BLaER1 treated with 17β-estradiol and CSF1 and Interleukin-3, amounts not matched to agents 10 nM and 100 nM (cell line): Measurements from ENCODE around the gene PLEKHA5.
"Not testable (repeated sequence)": the region's sequence is repeated elsewhere in the genome, so short reads cannot be mapped to it uniquely, and the experiment has no call there.

ENCODE experiments used
- H3K27ac ChIP-seq, 11 experiments: shearing (Covaris generic); formaldehyde crosslinking; 2 replicates each; pipeline ENCODE4 v1.8.1; 2022
- H3K27me3 ChIP-seq, 11 experiments: shearing (Covaris generic); formaldehyde crosslinking; 2 replicates each; pipeline ENCODE4 v1.8.1; 2022
- H3K36me3 ChIP-seq, 11 experiments: shearing (Covaris generic); formaldehyde crosslinking; 2 replicates each; pipeline ENCODE4 v1.8.1; 2022
- H3K4me1 ChIP-seq, 10 experiments: shearing (Covaris generic); formaldehyde crosslinking; 2 replicates each; pipeline ENCODE4 v1.8.1; 2022
- H3K4me2 ChIP-seq, 11 experiments: shearing (Covaris generic); formaldehyde crosslinking; 2 replicates each; pipeline ENCODE4 v1.8.1; 2022
- H3K4me3 ChIP-seq, 10 experiments: shearing (Covaris generic); formaldehyde crosslinking; 2 replicates each; pipeline ENCODE4 v1.8.1; 2022
- H3K9ac ChIP-seq, 11 experiments: shearing (Covaris generic); formaldehyde crosslinking; 2 replicates each; pipeline ENCODE4 v1.8.1; 2022
- H3K9me3 ChIP-seq, 11 experiments: shearing (Covaris generic); formaldehyde crosslinking; replicated peaks in 1 of 11; 2 replicates each; pipeline ENCODE4 v1.8.1; 2022
- H4K20me1 ChIP-seq, 11 experiments: shearing (Covaris generic); formaldehyde crosslinking; 2 replicates each; pipeline ENCODE4 v1.8.1; 2022
- Cebpa-rat ChIP-seq, 11 experiments: shearing (Covaris generic); IDR thresholded peaks; 2 replicates each; pipeline ENCODE4 v1.8.1; 2022

The PLEKHA5 gene

DNA sequence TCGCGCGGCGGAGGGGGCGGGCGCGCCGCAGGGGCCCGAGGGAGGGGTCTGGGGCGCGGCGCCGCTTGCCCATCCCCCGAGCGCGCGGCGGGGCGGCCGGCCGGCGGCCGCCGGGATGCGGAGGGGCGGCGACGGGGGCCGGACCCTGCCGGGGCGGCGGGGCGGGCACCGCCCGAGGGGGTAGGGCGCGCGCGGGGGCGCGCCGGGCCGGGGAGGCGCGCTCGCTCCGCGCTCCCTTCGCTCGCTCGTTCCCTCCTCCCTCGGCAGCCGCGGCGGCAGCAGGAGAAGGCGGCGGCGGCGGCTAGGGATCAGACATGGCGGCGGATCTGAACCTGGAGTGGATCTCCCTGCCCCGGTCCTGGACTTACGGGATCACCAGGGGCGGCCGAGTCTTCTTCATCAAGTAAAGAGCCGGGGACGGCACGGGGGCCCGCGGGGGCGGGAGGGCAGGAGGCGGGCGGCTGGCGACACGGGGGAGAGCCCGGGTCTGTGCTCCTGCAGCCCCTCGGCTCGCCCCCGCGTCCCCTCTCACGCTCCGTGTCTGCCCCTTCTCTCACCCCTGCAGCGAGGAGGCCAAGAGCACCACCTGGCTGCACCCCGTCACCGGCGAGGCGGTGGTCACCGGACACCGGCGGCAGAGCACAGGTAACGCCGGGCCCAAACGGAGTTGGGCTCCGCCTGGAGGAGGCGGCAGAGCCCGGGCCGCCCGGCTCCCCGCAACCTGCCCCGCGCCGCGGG is at the start of gene PLEKHA5:
PLEKHA5 (plus strand) TSS at position 248 of the 738 bp plus-strand sequence; CDS start at position 315, 67 bp downstream.
- Histone ChIP-seq H3K9me3 (peaks cover 11 to 29% (median 26%) of the 10 kb centered on the region in 11 experiments), H3K4me2 (peak within 1 kb of the TSS; percentile 78 to 98 (median 96)), H3K36me3 (no peaks in the 10 kb centered on the region), H3K4me1 (peaks cover 11 to 20% (median 16%) of the 10 kb centered on the region in 10 experiments), H3K4me3 (peak within 1 kb of the TSS; percentile 88 to 100 (median 94)), H3K9ac (peak within 1 kb of the TSS; percentile 72 to 85 (median 82)), H3K27me3 (no peaks in the 10 kb centered on the region), H3K27ac (peak within 1 kb of the TSS; percentile 26 to 75 (median 66); a peak in 21 of 22 replicates), H4K20me1 (no peaks in the 10 kb centered on the region)
- TF ChIP-seq Cebpa-rat (IDR thresholded peaks at IDR 0.05) = no peak

DNA sequence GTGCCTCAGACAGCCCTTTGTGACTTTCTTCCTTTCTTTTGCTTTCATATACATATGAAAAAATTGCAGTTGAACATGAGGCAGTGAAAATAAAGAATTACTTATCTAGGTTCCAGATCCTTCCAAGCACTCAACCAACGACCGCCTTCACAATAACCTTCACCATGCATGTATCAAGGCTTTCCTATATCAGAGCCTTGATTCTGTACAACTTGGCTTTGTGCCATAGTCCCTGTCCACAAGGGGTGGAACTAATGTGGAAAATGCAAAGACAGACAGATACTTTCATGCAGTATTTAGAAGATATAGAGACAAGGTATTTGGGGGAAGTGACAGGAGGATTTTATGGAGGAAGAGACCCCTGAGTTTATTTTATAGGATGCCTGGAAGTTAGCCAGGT is 48.6 kb upstream of the PLEKHA5 start:
- H3K9me3 ChIP-seq = no peaks in the 10 kb centered on the region
- H3K27ac ChIP-seq = no peak overlapping the region
- H3K27me3 ChIP-seq = no peaks in the 10 kb centered on the region
- H3K4me2 ChIP-seq = no peak overlapping the region
- H3K4me3 ChIP-seq = no peak overlapping the region
- TF ChIP-seq Cebpa-rat (IDR thresholded peaks at IDR 0.05) = no peak
- no peaks in the 10 kb centered on the region for H3K4me1 ChIP-seq
- H3K9ac ChIP-seq = no peak overlapping the region
- no peaks in the 10 kb centered on the region for H4K20me1 ChIP-seq
- H3K36me3 ChIP-seq = no peaks in the 10 kb centered on the region

DNA sequence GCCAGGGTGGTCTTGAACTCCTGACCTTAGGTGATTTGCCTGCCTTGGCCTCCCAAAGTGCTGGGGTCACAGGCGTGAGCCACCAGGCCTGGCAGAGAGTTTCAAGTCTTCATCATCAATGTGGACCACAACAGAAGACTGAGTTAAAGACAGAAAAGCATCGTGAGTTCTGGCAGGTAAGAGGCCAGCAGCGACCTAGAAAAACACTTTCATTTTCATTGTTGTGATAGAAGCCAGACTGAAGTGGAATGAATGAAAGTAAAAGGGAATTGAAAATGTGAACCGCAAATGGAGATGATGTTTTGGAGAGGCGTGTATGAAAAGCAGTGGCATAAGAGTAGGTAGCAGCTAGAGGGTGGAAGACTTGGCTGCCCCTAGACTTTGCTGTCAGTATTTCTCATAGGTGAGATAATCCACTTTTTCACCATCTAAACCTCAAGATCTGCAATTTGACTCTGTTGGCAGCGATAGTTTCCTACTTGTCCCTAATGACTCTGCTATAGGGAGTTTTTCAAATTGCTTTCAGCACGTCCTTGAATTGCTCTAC is 47.1 kb upstream of the PLEKHA5 start:
- Histone ChIP-seq H3K36me3 (no peaks in the 10 kb centered on the region), H3K9me3 (no peaks in the 10 kb centered on the region), H3K4me1 (no peaks in the 10 kb centered on the region), H3K27me3 (no peaks in the 10 kb centered on the region), H3K4me3 (no peak overlapping the region), H3K27ac (no peak overlapping the region), H4K20me1 (no peaks in the 10 kb centered on the region), H3K4me2 (no peak overlapping the region), H3K9ac (no peak overlapping the region)
- TF ChIP-seq Cebpa-rat (IDR thresholded peaks at IDR 0.05) = no peak

DNA sequence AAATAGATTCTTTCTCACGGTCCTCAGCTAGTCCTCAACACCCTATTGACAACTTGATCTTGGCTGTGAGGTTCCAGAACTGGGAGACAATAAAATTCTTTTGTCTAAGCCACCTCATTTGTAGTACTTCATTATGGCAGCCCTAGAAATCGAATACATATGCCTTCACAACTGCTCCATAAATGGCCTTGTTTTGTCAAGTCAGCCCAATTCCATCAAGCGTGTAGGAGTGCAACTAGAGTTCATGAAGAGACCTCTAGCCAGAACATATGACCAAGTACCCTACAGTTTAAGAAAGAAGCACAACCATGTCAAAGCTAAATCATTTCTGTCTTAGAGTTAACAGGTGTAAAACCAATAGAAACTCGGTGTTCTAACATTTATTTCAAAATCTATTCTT is 45.0 kb upstream of the PLEKHA5 start:
- Histone ChIP-seq H3K4me3 (no peak overlapping the region), H3K9me3 (no peaks in the 10 kb centered on the region), H3K27me3 (no peaks in the 10 kb centered on the region), H4K20me1 (no peaks in the 10 kb centered on the region), H3K9ac (no peak overlapping the region), H3K36me3 (no peaks in the 10 kb centered on the region), H3K27ac (no peak overlapping the region), H3K4me1 (no peaks in the 10 kb centered on the region), H3K4me2 (no peak overlapping the region)
- no peak for TF ChIP-seq Cebpa-rat (IDR thresholded peaks at IDR 0.05)

DNA sequence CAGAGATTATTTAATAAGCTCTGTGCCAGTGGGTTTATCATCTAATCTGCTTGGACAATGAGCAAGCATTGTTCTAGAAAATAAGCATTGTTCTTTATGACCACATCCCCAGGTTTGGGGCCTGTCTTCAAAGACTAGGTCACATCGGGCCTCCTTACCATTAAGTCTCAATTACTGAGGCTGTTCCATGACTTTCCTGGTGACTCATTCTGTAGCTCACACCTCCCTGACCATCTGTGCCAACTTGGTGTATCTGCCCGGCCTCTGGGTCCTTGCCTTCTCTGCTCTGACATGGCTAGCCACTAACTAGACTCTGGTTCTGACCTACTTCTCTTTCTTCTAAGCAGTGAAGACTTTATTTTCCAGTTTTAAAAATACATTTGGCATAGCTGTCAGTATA is 44.4 kb upstream of the PLEKHA5 start:
- Histone ChIP-seq H4K20me1 (no peaks in the 10 kb centered on the region), H3K4me1 (no peaks in the 10 kb centered on the region), H3K4me3 (no peak overlapping the region), H3K27ac (no peak overlapping the region), H3K9me3 (no peaks in the 10 kb centered on the region), H3K4me2 (no peak overlapping the region), H3K27me3 (no peaks in the 10 kb centered on the region), H3K9ac (no peak overlapping the region), H3K36me3 (no peaks in the 10 kb centered on the region)
- no peak for TF ChIP-seq Cebpa-rat (IDR thresholded peaks at IDR 0.05)

DNA sequence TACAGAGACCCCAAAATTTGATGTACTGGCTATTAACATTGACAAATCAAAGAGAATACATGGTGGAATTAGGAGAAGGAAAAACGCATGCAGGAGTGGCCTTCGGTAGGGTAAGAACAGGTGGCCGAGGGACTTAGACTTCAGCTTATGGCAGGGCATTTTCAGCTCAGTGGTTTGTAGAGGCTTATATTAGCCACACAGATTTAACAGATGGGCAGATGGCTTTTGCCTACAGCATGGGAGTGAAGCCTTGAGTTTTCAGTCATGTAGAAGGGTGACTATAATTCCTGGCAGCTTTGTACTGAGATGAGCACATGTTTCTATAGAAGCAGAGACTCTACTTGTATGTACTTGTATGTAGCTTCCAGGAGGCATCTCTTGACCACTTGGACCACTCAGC is 40.9 kb upstream of the PLEKHA5 start:
- no peaks in the 10 kb centered on the region for H3K36me3 ChIP-seq
- H3K4me1 ChIP-seq = no peaks in the 10 kb centered on the region
- no peak overlapping the region for H3K4me2 ChIP-seq
- no peak overlapping the region for H3K27ac ChIP-seq
- no peak overlapping the region for H3K9ac ChIP-seq
- H3K27me3 ChIP-seq = no peaks in the 10 kb centered on the region
- H3K4me3 ChIP-seq = no peak overlapping the region
- no peaks in the 10 kb centered on the region for H4K20me1 ChIP-seq
- H3K9me3 ChIP-seq = no peaks in the 10 kb centered on the region
- no peak for TF ChIP-seq Cebpa-rat (IDR thresholded peaks at IDR 0.05)

DNA sequence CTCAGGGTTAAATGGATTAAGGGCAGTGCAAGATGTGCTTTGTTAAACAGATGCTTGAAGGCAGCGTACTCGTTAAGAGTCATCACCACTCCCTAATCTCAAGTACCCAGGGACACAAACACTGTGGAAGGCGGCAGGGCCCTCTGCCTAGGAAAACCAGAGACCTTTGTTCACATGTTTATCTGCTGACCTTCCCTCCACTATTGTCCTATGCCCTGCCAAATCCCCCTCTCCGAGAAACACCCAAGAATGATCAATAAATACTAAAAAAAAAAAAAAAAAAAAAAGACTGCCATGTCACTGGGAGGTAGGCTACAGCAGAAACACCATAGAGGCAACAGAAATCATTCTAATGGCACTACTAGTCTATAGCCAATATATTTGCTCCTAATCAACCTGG is 37.1 kb upstream of the PLEKHA5 start:
- not testable (repeated sequence) for H3K27ac ChIP-seq, H3K27me3 ChIP-seq, H3K4me3 ChIP-seq, H3K36me3 ChIP-seq, H3K9me3 ChIP-seq, H4K20me1 ChIP-seq, H3K9ac ChIP-seq, H3K4me2 ChIP-seq, H3K4me1 ChIP-seq

- no peak overlapping the region for H3K4me2 ChIP-seq
- H3K9ac ChIP-seq = no peak overlapping the region
- no peaks in the 10 kb centered on the region for H3K9me3 ChIP-seq
- no peak overlapping the region for H3K4me3 ChIP-seq
- no peaks in the 10 kb centered on the region for H3K27me3 ChIP-seq
- no peak overlapping the region for H3K27ac ChIP-seq
- TF ChIP-seq Cebpa-rat (IDR thresholded peaks at IDR 0.05) = no peak
- H3K36me3 ChIP-seq = no peaks in the 10 kb centered on the region
- H3K4me1 ChIP-seq = no peaks in the 10 kb centered on the region
- no peaks in the 10 kb centered on the region for H4K20me1 ChIP-seq
Observed at GRCh38 chr12:19093218-19093617, 36.3 kb upstream of the PLEKHA5 start.

DNA sequence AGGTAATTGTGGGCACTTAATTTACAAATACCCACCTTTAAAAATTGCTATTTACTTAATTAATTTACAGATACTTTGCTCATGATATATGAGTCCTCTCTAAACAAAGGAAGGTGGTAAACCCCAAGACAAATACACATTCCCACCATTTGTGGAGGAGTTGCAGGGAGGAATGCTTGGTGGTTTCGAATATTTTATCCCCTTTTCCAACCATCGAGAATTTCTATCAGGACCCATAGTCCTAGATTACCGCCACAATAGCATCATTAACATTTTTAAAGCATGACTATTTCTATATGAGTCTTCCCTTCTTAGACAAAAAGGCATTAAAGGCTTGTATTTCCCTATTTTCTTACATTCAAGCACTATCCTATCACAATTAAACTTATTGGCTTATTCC is 34.2 kb upstream of the PLEKHA5 start:
- Histone ChIP-seq H4K20me1 (no peaks in the 10 kb centered on the region), H3K4me3 (no peak overlapping the region), H3K36me3 (no peaks in the 10 kb centered on the region), H3K4me2 (no peak overlapping the region), H3K4me1 (no peaks in the 10 kb centered on the region), H3K9me3 (no peaks in the 10 kb centered on the region), H3K27me3 (no peaks in the 10 kb centered on the region), H3K27ac (no peak overlapping the region), H3K9ac (no peak overlapping the region)
- no peak for TF ChIP-seq Cebpa-rat (IDR thresholded peaks at IDR 0.05)

DNA sequence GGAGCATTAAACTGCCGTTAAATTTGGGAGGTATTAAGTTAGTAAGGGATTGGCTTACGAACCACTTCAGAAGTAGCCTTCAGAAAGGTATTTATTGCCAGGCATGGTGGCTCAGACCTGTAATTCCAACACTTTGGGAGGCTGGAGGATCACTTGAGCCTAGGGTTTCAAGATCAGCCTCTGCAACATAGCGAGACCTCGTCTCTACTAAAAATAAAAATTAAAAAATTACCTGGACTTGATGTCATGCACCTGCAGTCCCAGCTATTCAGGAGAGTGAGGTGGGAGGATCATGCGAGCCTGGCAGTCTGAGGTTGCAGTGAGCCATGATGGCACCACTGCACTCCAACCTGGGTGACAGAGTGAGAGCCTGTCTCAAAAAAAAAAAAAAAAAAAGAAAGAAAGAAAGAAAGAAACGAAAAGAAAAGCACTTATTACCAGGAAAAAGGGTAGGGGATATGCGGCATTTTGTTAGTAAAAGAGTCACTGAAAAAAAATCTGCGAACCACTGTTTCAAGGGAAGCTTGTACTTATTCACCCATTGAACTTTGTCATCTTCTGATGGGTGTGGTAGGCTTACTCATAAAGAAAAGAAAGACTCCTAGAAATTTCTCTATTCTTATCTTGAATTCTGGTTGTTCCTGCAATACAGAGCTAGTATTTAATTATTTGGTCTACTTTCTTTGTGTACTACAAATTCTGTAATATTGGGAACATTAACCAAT is 33.6 kb upstream of the PLEKHA5 start:
- Histone ChIP-seq H4K20me1 (no peaks in the 10 kb centered on the region), H3K9me3 (no peaks in the 10 kb centered on the region), H3K4me2 (no peak overlapping the region), H3K4me1 (no peaks in the 10 kb centered on the region), H3K27ac (no peak overlapping the region), H3K36me3 (no peaks in the 10 kb centered on the region), H3K27me3 (no peaks in the 10 kb centered on the region), H3K4me3 (no peak overlapping the region), H3K9ac (no peak overlapping the region)
- TF ChIP-seq Cebpa-rat (IDR thresholded peaks at IDR 0.05) = no peak
